Neural progenitor cell (in vitro differentiated cells): Measurements from ENCODE around the gene TRIM41.

Experiments
- EZH2 ChIP-seq: fragments of 200-600 bp; sonication (generic); IDR thresholded peaks from 2 replicates; pipeline ENCODE4 v1.6.1; 2017; ENCODE audit warnings: antibody characterized with exemption, mild to moderate bottlenecking, moderate library complexity
- EZH2phosphoT487 ChIP-seq: fragments of 200-600 bp; sonication (generic); IDR thresholded peaks from 2 replicates; pipeline ENCODE4 v1.6.1; 2017; ENCODE audit warnings: antibody characterized with exemption
- TF ChIP-seq, protein P1 (sequence below): fragments of 200-600 bp; sonication (generic); IDR thresholded peaks from 2 replicates; pipeline ENCODE4 v1.5.1; 2017; ENCODE audit warnings: antibody characterized with exemption, mild to moderate bottlenecking

DNA sequence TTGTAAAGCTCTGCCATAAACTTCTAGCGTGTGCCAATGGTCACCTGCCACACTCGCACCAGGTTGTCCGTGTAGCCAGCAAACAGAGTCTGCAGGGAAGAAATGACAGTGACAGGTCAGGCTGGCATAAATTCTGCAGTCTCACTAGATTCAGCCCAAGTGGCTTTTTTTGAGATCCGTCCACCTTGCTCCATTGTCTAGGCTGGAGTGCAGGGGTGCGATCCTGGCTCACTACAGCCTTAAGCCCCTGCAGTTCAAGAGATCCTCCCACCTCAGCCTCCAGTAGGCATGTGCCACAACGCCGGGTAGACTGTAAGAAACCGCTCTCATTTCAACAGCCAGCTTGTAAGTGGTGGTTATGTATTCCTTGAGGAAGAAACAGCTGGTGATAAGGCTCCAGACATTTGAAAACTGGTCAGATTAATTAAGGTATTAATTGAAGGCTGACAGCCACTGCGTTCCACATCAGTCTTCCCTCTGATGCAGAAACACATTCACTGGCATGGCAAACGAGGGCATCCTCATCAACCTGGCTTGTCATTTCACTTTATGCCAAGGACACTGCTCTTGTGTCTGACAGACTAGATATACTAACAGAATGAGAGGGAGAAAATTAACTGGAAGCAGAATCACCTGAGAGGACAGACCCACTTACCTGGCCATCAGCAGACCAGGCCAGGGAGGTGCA lies 14.0 kb downstream of the TRIM41 start:
- TF ChIP-seq, protein P1, sequence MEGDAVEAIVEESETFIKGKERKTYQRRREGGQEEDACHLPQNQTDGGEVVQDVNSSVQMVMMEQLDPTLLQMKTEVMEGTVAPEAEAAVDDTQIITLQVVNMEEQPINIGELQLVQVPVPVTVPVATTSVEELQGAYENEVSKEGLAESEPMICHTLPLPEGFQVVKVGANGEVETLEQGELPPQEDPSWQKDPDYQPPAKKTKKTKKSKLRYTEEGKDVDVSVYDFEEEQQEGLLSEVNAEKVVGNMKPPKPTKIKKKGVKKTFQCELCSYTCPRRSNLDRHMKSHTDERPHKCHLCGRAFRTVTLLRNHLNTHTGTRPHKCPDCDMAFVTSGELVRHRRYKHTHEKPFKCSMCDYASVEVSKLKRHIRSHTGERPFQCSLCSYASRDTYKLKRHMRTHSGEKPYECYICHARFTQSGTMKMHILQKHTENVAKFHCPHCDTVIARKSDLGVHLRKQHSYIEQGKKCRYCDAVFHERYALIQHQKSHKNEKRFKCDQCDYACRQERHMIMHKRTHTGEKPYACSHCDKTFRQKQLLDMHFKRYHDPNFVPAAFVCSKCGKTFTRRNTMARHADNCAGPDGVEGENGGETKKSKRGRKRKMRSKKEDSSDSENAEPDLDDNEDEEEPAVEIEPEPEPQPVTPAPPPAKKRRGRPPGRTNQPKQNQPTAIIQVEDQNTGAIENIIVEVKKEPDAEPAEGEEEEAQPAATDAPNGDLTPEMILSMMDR: no peak
- TF ChIP-seq EZH2phosphoT487: no peak
- TF ChIP-seq EZH2: no peak
